Effector CD4-positive, alpha-beta T cell (primary cell): ENCODE measurements around the gene ZNHIT6.
"Not testable (repeated sequence)": the region's sequence is repeated elsewhere in the genome, so short reads cannot be mapped to it uniquely, and the experiment has no call there.

ENCODE experiments used
- DNase-seq: peaks from one replicate; pipeline ENCODE4 v3.0.0-alpha.2; 2020

ZNHIT6 gene

DNA sequence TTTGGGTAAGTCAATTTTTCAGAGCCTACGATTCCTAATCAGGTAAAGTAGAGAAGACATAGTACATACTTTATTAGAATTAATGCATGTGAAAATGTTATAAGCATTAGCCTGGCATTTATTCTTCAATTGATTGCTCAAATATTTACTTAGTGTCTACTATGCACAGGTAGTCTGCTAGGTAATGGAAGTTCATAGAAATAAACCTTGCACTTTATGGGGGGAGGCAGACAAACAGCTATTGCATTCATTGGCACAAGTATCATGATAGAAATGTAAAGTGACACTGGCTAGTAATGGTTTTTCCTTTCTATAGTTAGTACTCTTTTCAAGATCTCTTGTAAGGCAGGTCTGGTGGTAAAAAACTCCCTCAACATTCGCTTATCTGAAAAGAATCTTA lies 44.9 kb downstream of the ZNHIT6 start:
- no peak for DNase-seq

DNA sequence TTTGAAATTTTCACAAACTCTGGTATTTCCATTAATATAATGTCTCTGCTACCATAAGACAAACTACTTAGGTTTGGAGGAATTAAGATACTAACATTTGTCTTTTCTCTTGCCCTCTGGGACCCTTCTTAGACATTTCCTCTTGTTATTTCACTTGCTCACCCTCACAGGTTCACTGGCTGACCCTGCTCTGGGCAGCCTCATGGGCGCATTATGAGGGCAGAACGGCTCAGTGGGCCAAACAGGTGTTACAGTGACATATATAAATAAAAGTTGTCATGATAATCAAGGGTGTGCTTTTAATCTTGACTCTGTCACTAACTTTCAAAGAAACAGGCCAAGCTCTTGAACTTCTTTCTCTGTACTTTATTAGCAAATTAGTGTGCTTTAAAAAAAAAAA lies 46.5 kb downstream of the ZNHIT6 start:
- no peak for DNase-seq

DNA sequence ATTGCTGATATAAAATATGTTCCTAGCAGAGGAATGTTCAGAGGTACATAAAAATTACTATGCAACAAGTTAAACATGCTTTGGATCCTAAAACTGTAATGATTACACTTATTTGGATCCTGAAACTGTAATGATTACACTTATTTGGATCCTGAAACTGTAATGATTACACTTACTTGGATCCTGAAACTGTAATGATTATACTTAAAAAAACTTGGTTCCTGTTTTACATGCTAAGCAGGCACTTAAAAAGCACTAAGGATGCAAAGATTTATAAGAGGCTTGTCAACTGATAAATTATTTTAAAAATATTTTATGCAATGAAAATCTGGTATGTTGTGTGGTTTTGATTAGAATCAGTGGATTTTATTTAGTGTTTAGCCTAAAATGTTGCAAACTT lies 47.7 kb downstream of the ZNHIT6 start:
- no peak for DNase-seq

DNA sequence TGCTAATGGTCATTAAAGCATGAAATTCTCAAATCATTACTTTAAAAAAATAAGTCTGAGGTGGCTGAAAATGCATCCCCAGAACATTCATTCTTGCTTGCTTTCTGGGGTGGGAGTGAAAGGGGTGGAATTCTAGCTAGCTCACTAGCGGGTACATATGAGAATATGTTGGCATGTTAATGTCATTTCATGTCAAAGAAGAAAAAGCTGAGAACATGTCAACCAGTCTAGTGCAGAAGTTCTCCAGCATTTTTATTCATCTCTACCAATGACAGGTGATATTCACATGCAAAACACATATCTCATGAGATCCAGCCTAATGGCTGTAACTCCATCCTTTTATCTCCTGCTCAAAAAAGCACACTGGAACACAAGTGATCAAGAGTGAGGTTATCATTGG lies 49.1 kb downstream of the ZNHIT6 start:
- no peak for DNase-seq

DNA sequence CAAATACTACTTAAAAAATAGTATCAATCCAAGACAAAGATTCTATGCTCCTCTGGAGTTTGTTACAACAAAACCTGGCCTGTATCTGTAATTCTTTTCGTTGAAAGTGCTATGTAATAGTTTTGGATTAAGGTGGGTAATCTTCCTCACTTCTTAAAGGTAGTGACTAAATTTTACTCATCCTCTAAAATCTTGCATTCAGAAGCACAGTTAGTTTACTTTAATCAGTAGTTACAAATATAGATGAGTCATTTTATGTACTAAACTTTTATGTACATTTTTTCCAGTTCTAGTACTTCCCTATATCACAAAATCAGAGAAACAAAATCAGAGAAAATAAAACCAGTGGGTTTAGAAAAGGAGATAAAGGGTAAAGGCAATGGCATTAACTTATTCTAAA lies 51.3 kb downstream of the ZNHIT6 start:
- no peak for DNase-seq

DNA sequence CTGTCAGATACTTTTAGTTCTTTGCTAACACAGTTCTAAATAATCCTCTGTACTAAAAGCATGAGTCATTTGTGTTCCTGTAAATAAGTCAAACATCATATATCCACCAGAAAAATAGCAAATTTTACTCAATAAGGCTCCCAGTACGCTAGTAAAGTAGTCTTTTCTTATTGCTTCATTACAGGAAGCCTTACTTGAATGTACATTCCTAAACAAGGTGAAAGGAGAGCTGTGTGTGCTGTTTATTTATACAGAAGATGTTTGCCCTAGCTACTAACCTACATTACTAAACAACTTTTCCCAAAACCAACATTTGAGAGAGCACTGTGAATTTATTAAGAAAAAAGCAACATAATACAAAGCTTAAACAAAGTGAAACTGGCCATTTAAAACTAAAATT lies 52.0 kb downstream of the ZNHIT6 start:
- DNase-seq = no peak

DNA sequence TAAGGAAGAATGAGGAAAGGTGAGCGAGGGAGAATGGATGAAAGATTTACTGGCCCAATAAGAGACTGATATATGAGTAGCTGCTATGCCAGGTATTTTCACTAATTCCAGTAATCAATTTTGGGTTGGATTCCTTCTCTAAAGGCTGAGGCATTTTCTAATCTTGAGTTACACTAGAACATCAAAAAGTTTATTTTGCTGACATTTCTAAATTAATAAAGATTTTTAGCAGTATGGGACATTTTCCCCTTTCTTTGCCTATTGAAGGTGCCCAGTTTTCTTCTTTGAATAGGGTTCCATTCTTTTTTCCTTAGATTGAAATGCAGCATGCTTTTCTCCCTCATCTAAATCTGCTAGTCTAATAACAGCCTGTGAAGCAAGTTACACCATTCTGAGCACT lies 52.9 kb downstream of the ZNHIT6 start:
- DNase-seq = no peak

DNA sequence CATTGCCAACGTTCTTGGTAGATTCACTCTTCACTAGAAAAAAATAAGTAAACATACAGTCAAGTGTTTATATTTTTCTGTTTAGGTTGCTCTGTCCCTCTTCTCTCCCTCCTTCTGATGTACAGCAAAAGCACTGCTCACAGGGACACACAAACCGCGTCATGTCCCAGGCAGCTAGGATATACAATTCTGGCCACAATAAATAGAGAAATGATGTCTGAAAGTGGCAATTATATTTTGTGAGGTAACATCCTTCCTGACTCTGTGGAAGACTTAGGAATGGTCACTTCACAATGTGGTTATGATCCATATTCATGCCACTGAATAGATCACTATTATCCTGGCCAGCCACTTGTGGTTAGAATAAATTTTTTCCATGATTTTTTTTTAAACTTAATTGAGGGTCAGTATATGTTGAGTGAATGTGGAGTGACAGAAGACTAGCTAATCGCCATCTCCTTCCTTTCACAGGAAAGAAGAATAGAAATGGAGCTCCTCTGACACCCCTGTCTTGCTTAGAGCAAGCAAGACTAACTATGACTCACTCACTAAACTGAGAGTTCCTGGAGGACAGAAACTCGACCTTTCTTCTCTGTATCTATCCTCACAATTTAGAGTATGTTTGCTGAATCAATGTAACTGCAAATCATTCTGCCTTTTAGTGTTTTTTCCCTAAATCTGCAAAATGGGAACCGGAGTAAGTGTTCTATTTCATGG lies 54.0 kb downstream of the ZNHIT6 start:
- DNase-seq = no peak

DNA sequence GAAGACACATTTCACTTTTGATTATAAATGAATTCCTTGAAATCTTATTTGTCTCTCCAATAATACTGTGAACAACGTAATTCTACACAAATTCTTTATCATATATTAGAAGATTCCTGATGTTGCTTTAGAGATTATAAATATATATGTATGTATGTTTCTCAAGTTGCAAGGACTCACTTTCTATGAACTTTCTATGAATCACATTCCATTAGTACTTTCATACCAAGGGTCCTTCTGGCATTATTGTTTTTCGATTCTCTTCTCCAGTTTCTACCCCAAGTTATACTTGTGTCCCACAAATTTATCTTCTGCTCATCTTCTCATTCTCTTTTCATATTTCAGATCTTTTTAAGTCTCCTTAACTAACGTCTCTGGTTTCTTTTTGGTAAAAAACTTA lies 55.9 kb downstream of the ZNHIT6 start:
- no peak for DNase-seq

DNA sequence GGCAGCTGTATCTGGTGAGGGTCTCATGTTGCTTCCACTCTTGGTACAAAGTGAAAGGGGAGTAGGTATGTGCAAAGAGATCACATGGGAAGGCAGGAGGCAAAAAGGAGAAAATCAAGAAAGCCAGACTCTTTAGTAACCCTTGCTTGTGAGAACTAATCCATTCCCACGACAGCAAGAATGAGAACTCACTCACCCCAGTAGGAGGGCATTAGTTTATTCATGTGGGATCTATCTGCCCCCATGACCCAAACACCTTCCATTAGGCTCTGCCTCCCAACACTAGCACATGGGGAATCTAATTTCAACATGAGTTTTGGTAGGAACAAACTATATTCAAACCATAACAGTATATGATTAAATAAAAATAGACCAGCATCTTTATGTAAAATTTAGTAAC lies 57.6 kb downstream of the ZNHIT6 start:
- no peak for DNase-seq

DNA sequence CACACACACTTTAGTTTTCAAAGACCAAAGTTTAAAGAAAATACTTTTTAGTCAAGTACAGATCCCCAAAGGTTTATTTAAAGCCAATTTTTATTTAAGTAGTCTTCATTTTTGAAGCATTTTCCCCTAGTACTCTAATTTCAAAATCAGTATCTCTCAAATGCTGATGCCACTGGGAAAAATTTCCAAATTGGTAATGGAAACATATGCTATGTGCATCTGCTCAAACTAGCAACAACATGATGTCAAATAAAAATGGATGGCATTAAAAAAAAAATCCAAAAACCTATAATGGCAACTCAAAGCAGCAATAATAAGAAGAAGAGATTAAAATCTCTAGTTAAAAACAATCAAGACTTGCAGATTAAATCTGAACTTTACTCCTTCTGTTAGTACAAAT lies 58.6 kb downstream of the ZNHIT6 start:
- DNase-seq = no peak

DNA sequence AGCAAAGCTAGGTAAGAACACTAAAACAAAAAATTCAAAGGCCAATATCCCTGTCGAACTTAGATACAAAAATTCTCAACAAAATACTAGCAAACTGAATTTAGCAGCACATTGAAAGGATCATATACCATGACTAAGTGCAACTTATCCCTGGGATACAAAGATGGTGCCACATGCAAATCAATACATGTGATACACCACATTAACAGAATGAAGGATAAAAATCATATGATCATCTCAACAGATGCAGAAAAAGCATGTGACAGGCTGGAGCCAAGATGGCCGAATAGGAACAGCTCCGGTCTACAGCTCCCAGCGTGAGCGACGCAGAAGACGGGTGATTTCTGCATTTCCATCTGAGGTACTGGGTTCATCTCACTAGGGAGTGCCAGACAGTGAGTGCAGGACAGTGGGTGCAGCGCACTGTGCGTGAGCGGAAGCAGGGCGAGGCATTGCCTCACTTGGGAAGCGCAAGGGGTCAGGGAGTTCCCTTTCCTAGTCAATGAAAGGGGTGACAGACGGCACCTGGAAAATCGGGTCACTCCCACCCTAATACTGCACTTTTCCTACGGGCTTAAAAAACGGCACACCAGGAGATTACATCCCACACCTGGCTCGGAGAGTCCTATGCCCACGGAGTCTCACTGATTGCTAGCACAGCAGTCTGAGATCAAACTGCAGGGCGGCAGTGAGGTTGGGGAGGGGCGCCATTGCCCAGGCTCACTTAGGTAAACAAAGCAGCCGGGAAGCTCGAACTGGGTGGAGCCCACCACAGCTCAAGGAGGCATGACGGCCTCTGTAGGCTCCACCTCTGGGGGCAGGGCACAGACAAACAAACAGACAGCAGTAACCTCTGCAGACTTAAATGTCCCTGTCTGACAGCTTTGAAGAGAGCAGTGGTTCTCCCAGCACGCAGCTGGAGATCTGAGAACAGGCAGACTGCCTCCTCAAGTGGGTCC lies 66.4 kb downstream of the ZNHIT6 start:
- not testable (repeated sequence) for DNase-seq

DNA sequence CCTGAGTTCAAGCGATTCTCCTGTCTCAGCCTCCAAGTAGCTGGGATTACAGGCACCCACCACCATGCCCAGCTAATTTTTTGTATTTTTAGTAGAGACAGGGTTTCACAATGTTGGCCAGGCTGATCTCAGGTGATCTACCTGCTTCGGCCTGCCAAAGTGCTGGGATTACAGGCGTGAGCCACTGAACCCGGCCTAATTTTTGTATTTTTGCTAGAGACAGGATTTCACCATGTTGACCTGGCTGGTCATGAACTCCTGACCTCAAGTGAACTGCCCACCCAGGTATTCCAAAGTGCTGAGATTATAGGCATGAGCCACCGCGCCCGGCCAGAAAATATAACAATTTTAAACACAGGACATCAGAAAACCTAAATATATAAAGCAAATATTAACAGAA lies 68.3 kb downstream of the ZNHIT6 start:
- not testable (repeated sequence) for DNase-seq

DNA sequence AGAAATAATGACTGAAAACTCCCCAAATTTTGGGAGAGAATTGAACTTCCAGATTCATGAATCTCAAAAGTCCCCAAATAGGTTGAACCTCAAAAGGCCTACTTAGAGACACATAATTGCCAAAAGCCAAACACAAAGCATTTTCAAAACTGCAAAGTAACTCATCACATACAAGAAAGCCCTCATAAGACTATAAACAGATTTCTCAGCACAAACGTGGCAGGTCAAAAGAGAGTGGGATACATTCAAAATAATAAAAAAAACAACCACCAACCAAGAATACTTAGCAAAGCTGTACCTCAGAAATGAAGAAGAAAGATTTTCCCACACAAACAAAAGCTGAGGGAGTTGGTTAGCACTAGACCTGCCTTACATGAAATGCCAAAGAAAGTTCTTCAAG lies 69.8 kb downstream of the ZNHIT6 start:
- no peak for DNase-seq

DNA sequence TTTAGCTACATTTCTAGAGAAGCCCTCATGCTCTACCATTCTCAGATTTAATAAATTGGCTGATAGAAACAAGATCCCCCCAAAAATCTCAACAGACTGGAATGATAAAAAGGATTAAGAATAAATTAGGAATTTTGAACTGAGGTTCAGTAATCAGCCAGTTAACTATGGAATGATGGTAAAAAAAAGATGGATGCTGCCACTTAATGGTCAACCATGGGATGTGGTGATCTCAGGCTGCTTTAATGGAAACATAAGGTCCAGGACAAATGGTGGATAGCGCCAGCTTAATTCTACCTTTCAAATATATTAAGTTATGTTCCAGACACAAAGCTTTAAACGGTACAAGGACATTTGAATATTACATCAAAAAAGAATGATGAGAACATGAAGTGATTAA lies 77.7 kb downstream of the ZNHIT6 start:
- DNase-seq = no peak

DNA sequence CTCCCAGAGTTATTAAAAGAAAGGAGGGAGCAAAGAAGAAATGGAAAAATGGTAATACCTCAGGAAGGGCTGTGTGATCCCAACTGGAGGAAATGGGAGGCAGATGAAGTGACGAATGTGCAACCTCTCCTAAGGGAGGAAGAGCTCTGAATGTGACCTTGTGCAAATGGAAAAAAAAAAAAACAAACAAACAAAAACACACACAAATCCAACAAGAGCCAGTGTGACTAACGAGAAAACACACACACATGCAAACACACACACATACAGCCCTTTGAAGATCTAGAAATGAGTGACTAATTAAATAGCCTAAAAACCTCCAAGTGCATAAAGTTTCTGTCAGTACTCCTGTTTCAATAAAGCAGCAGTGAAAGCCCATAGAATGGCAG lies 78.7 kb downstream of the ZNHIT6 start:
- DNase-seq = no peak

DNA sequence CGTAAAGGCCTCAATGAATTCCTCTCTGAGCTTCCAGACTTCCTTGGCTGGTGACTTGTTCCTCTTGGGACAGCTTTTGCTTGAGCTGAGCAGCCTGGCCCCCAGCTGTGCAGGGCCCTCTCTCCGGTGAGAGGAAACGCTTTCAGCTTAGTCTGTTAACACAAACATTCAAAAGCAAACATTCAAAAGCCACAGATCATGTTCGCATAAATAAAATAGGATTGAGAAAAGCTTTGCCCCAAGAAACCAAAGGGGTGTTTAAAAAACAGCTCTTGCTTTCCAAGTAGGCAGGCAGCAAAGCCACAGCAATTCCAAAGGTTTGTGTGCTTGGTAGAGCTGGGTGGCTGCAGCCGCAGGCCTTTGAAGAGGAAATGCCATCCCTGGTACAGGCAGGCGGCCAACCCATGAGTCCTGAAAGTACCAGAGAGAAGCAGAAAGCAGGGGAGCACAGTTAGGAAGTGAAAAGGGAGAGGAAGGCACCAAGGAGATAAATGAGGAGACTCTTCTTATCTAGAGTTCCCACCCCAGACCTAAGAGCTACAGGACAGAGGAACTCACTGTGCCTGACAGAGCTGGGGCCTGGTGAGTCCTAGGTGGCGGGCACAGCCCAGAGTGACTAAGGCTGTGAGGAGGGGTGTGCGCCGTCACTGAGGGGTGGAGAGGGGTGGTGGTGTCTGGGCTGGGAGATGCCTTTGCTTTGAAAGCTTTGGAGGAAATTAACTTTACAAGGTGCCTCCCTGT lies 79.3 kb downstream of the ZNHIT6 start:
- DNase-seq = no peak

DNA sequence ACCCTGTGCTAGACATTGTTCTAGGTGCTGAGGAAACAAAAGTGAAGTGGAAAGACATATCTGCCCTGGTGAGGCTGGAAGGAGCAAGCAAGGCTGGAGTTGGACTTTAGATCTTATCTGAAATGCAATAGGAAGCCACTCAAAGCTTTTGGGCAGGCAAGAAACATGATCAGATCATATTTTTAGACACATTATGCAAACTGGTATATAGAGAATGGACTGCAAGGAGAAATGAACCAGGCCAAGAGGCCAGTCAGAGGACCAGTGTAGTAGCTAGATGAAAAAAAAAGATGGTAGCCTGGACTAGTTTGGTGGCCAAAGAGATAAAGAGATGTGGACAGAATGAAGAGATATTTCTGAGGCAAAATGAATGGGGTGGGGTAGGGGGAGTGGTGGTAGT lies 81.4 kb downstream of the ZNHIT6 start:
- DNase-seq = no peak

DNA sequence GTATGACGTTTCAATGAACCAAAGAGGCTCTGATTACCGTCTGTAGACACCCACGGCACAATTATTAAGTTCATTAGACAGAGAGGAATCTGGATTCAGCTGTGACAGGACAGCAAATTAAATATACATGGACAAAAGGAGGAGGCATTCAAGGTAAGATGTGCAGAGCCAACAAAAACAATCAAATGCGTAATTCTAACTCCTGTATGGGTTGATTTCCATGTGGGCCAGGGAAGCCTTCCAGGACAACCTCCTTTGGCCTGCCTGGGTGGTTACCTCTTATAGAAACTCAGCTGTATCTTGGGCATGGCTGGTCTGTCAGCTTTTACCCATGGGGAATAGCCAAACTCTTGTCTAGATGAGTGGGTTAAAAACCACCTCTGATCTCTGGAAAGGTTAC lies 83.9 kb downstream of the ZNHIT6 start:
- no peak for DNase-seq

DNA sequence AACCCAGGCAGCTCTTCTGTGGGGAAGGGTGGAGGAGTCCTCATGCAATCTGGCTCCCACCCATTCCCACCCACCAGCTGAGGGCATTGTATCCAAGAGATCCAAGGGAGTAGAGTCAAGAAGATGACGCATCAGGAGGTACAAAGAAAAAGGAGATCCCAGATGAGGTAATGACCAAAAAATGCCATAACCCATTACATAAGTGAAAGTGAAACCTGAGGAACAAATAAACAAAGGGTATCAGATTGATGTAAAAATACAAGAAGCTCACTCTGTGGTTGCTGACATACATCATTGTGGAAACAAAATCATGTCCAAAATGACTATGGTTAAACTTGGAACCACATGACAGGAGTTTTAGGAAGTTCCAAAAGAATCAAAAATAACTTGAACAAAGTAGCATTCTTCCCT lies 85.2 kb downstream of the ZNHIT6 start:
- DNase-seq = no peak

DNA sequence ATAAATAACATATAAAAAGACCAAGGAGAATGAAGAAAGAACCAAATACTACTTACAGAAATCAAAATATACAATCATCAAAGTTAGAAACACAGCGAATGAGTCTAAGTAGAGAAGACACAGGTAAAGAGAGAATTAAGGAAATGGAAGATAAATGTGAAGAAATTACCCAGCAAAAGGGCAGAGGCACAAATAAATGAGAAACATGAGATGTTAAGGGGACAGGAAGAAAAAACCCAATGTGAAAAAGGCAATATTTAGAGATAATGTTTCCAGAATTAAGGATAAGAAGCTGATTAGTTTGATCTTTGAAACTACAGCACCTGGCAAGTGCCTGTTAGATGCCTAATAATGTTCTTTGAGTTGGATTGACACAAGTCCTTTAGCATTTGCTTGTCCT lies 86.8 kb downstream of the ZNHIT6 start:
- no peak for DNase-seq

DNA sequence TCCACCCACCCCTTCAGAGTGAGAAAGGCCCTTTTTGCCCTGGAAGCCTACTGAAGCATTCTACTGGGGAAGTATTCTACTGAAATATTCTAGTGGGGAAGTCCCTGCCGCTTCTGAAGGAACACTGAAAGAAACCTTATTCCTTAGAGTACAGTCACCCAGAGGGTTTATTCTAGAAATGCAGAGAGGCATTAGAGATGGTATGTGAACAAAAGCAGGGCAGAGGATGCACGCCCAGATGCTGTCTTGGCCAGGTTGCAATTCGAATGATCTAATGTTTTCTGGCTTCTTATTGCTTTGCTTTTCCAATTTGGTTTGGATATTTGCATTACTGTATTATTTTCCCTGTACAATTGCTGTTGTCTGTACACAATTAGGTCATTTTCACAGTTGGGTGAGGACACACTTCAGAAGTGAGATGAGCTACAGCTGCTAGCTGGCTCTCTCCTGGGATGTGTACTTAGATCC lies 90.6 kb downstream of the ZNHIT6 start:
- DNase-seq = no peak

DNA sequence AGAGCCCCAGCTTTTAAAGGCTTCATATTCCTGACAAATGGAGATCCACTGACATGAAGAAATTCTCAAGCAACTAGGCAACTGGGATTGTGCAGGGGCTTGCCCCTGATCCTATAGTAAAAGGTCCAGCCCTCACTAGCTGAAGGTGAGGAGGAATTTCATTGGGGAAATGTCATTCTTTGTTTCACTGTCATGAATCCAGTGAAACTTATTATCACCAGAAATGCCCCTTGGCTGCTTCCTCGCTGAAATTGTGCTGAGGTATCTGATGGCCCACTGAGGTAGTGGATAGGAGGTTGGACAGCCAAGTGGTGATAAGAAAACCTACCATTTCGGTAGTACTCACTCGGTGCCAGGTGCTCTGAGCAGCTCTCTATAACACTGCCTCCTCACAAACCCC lies 91.5 kb downstream of the ZNHIT6 start:
- DNase-seq = no peak

DNA sequence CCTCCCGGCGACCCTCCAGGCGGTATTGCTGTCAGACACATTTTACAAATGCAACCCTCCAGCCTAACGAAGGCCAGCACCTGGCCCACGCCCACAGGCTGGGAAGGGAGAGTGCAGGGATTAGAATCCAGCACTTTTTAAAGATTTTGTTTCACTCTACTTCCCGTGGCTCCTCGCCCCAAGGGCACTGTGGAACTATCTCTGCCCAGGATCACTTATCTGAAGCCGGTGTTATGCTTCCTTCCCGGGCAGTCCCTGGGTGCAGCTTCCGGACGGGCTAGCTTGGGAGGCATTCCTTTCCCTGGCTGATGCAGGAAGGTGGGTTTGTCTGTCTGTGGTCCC lies 91.9 kb downstream of the ZNHIT6 start:
- DNase-seq = no peak
